ENCODE data around the gene GPR156.

GRCh38 chr3:120142236-120142635 lies 142.8 kb downstream of the GPR156 start:
- TF ChIP-seq POLR2A (IDR thresholded peaks at IDR 0.05) (no peak), CTCF (IDR thresholded peaks at IDR 0.05) (no peak)

Measured in upper lobe of left lung (tissue), 4 donors.